ENCODE data around the gene STMP1.
"Not testable (repeated sequence)": the region's sequence is repeated elsewhere in the genome, so short reads cannot be mapped to it uniquely, and the experiment has no call there.

The STMP1 gene

DNA sequence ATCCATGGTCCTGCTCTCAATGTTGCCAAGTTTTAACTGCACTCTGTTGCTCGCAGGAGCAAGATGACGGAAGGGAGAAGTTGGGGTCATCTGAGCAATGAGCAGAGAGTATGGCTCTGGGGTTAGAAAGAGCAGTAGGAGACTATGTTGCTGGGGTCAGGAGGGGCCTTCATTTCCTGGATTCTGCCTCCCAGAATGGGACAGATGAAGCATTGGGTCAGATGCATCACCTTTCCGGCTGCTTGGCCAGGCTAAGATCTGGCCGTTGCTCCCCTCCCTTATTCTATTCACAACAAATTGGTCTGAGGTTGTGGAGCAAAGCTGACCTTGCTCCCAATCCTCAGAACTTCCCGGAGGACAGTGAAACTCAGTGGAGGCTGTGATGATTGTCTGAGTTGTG is 22.4 kb downstream of the STMP1 start:
- Mint-ChIP-seq H3K4me1 (peaks cover 6% of the 10 kb centered on the region), H3K27ac (peak overlapping the region in 1 of 3 experiments; percentile 39), H3K9me3 (no peaks in the 10 kb centered on the region), H3K27me3 (ENCODE audit: low read depth) (no peaks in the 10 kb centered on the region), H3K4me3 (no peak overlapping the region), H3K36me3 (ENCODE audit: low read depth) (peaks cover 19% of the 10 kb centered on the region)
- TF ChIP-seq, protein P1, sequence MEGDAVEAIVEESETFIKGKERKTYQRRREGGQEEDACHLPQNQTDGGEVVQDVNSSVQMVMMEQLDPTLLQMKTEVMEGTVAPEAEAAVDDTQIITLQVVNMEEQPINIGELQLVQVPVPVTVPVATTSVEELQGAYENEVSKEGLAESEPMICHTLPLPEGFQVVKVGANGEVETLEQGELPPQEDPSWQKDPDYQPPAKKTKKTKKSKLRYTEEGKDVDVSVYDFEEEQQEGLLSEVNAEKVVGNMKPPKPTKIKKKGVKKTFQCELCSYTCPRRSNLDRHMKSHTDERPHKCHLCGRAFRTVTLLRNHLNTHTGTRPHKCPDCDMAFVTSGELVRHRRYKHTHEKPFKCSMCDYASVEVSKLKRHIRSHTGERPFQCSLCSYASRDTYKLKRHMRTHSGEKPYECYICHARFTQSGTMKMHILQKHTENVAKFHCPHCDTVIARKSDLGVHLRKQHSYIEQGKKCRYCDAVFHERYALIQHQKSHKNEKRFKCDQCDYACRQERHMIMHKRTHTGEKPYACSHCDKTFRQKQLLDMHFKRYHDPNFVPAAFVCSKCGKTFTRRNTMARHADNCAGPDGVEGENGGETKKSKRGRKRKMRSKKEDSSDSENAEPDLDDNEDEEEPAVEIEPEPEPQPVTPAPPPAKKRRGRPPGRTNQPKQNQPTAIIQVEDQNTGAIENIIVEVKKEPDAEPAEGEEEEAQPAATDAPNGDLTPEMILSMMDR (IDR thresholded peaks at IDR 0.05; ENCODE audit: unreplicated experiment in 3 of 3), result no peak

GRCh38 chr7:135685306-135686084 is 23.2 kb downstream of the STMP1 start:
- Mint-ChIP-seq H3K4me1 (peaks cover 6% of the 10 kb centered on the region), H3K4me3 (no peak overlapping the region), H3K9me3 (no peaks in the 10 kb centered on the region), H3K27me3 (ENCODE audit: low read depth) (no peaks in the 10 kb centered on the region), H3K36me3 (ENCODE audit: low read depth) (peaks cover 23% of the 10 kb centered on the region), H3K27ac (no peak overlapping the region)
- TF ChIP-seq, protein P1 (IDR thresholded peaks at IDR 0.05; ENCODE audit: unreplicated experiment in 3 of 3), result no peak

DNA sequence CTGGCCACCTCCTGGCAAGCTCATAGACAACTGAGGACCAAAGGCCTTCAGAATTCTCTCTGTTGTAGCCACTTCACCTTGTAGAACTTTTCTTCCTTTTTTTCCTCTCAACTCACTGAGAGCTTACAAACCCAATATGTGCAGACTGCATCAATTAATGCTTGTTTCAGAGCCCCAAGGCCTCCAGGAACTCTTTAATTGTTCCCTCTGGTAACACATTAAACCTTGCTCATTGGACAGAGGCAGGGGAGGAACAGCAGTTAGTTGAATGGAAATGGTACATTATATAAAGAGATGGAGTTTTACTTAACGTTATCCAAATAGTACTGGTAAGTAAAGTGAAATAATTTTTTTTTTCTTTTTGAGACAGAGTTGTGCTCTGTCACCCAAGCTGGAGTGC is 25.2 kb downstream of the STMP1 start:
- Mint-ChIP-seq H3K27me3 (ENCODE audit: low read depth) (no peaks in the 10 kb centered on the region), H3K27ac (peak overlapping the region in 2 of 3 experiments; percentile 5 to 49), H3K4me3 (no peak overlapping the region), H3K36me3 (ENCODE audit: low read depth) (peaks cover 28% of the 10 kb centered on the region), H3K4me1 (peaks cover 6% of the 10 kb centered on the region), H3K9me3 (no peaks in the 10 kb centered on the region)
- TF ChIP-seq, protein P1 (IDR thresholded peaks at IDR 0.05; ENCODE audit: unreplicated experiment in 3 of 3), result no peak

- TF ChIP-seq, protein P1 (IDR thresholded peaks at IDR 0.05; ENCODE audit: unreplicated experiment in 3 of 3), result no peak
- H3K27ac Mint-ChIP-seq, result no peak overlapping the region
- no peaks in the 10 kb centered on the region for H3K9me3 Mint-ChIP-seq
- no peak overlapping the region for H3K4me3 Mint-ChIP-seq
- H3K4me1 Mint-ChIP-seq, result no peaks in the 10 kb centered on the region
- no peaks in the 10 kb centered on the region for H3K27me3 Mint-ChIP-seq (ENCODE audit: low read depth)
- peaks cover 32% of the 10 kb centered on the region for H3K36me3 Mint-ChIP-seq (ENCODE audit: low read depth)
These were observed 28.3 kb downstream of the STMP1 start for GRCh38 chr7:135690566-135690965.

DNA sequence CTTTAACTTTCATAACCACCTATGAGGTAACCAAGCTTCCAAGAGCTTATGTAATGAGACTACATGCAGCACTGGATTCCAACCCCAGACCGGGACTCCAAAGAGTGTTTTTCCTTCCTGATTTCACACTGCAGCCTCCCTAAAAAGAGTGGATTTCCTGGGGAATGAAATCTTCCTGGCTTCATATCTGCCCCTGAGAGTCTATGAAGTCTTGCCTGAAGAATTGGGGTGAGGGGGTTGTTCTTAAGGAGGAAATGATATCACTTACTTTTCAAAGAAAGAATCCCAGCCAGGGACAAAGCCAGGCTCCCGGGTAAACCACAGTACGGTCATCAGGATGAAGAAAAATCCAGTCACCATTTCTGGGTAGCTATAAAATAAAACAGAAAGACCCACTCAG is 29.7 kb downstream of the STMP1 start:
- H3K4me1 Mint-ChIP-seq, result peaks cover 3% of the 10 kb centered on the region
- TF ChIP-seq, protein P1 (IDR thresholded peaks at IDR 0.05; ENCODE audit: unreplicated experiment in 3 of 3), result no peak
- H3K4me3 Mint-ChIP-seq, result no peak overlapping the region
- H3K27ac Mint-ChIP-seq, result no peak overlapping the region
- H3K9me3 Mint-ChIP-seq, result no peaks in the 10 kb centered on the region
- H3K27me3 Mint-ChIP-seq (ENCODE audit: low read depth), result no peaks in the 10 kb centered on the region
- peaks cover 27% of the 10 kb centered on the region for H3K36me3 Mint-ChIP-seq (ENCODE audit: low read depth)

- H3K4me3 Mint-ChIP-seq; H3K9me3 Mint-ChIP-seq; H3K27me3 Mint-ChIP-seq (ENCODE audit: low read depth); H3K4me1 Mint-ChIP-seq; H3K27ac Mint-ChIP-seq: not testable (repeated sequence)
- peaks cover 22% of the 10 kb centered on the region for H3K36me3 Mint-ChIP-seq (ENCODE audit: low read depth)
These were observed 30.3 kb downstream of the STMP1 start for GRCh38 chr7:135692606-135693005.
